Tibial nerve (tissue), 3 donors: ENCODE measurements around the gene METTL24.

ENCODE experiments used
- CTCF ChIP-seq, 5 experiments: fragments of 200-600 bp in 3 of 5; fragments of 450-650 bp in 2 of 5; sonication (generic) in 3 of 5; IDR thresholded peaks; one replicate each; pipeline ENCODE4 v1.5.1; 2016 to 2019; ENCODE audit warnings: antibody characterized with exemption in 5 of 5, mild to moderate bottlenecking in 3 of 5, moderate library complexity in 2 of 5
- POLR2A ChIP-seq, 2 donors: fragments of 450-650 bp; IDR thresholded peaks; one replicate each; pipeline ENCODE4 v1.6.1; 2017; ENCODE audit warnings: antibody characterized with exemption in 2 of 2, mild to moderate bottlenecking in 2 of 2, moderate library complexity in 2 of 2

- TF ChIP-seq CTCF (IDR thresholded peaks at IDR 0.05) (no peak), POLR2A (IDR thresholded peaks at IDR 0.05) (no peak)
These were observed 125.7 kb downstream of the METTL24 start for GRCh38 chr6:110232450-110232849.
